GDM1 (cell line): ENCODE results near the gene ESPNL.
"Not testable (repeated sequence)": the region's sequence is repeated elsewhere in the genome, so short reads cannot be mapped to it uniquely, and the experiment has no call there.

ENCODE experiments used
- DNase-seq: peaks from one replicate; lab custom pipeline; 2025; lab: John Stamatoyannopoulos, UW

The ESPNL gene, protein sequence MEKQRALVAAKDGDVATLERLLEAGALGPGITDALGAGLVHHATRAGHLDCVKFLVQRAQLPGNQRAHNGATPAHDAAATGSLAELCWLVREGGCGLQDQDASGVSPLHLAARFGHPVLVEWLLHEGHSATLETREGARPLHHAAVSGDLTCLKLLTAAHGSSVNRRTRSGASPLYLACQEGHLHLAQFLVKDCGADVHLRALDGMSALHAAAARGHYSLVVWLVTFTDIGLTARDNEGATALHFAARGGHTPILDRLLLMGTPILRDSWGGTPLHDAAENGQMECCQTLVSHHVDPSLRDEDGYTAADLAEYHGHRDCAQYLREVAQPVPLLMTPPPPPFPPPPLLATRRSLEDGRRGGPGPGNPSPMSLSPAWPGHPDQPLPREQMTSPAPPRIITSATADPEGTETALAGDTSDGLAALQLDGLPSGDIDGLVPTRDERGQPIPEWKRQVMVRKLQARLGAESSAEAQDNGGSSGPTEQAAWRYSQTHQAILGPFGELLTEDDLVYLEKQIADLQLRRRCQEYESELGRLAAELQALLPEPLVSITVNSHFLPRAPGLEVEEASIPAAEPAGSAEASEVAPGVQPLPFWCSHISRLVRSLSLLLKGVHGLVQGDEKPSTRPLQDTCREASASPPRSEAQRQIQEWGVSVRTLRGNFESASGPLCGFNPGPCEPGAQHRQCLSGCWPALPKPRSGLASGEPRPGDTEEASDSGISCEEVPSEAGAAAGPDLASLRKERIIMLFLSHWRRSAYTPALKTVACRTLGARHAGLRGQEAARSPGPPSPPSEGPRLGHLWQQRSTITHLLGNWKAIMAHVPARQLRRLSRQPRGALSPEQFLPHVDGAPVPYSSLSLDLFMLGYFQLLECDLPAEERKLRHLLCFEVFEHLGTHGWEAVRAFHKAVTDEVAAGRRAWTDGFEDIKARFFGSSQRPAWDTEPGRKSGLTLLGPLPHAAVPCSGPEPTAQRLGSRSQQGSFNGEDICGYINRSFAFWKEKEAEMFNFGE

DNA sequence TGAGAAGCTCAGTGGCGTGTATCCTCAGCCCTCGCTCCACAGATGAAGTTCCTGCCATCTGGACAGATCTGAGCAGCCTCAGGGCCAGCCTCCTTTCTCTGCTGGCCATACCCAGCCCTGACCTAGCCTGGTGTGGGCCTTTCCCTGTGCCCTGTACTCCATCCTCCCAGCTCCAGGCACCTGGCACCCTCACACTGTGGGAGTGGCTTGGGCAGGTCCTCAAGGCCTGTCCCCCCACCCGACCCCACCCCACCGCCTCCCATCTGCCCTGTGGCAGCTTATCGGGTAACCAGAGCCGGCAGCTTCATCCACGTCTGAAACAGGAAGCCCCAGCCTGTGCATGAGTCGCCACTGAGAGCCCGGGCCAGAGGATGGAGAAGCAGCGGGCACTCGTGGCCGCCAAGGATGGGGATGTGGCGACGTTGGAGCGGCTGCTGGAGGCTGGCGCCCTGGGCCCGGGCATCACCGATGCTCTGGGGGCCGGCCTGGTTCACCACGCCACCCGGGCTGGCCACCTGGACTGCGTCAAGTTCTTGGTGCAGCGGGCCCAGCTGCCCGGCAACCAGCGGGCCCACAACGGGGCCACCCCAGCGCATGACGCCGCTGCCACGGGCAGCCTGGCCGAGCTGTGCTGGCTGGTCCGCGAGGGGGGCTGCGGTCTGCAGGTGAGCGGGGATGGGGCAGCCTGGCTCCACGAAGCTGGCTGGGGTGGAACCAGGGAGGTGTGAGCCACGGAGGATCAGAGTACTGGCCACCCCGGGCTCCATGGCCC is at the start of gene ESPNL:
Gene ESPNL, plus strand, starts transcription at position 292 of the 772 bp plus-strand sequence. Its CDS starts 80 bp downstream, at position 372.
- DNase-seq, result no peak

DNA sequence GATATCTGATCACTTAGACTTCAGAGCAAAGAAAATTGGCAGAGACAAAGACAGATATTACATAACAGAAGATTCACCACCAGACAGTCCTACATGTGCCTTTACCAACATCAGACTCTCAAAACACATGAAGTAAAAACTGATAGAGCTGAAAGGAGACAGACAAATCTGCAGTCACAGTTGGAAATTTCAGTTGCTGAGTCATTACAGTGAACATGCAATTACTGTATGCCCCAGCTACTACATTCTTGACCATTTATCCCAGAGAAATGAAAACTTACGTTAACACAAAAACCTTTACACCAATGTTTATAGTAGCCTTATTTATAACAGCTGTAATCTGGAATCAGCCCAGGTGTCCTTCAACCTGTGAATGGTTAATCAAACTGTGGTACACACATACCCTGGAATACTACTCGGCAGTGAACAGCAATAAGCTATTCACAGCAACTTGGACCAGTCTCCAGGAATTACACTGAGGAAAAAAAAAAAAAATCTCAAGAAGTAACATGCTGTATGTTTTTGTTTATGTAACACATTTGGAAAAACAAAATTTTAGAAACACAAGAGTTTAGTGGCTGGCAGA is 46.9 kb upstream of the ESPNL start:
- DNase-seq, result no peak

- no peak for DNase-seq
Observed at GRCh38 chr2:238055841-238056240, 44.3 kb upstream of the ESPNL start.

DNA sequence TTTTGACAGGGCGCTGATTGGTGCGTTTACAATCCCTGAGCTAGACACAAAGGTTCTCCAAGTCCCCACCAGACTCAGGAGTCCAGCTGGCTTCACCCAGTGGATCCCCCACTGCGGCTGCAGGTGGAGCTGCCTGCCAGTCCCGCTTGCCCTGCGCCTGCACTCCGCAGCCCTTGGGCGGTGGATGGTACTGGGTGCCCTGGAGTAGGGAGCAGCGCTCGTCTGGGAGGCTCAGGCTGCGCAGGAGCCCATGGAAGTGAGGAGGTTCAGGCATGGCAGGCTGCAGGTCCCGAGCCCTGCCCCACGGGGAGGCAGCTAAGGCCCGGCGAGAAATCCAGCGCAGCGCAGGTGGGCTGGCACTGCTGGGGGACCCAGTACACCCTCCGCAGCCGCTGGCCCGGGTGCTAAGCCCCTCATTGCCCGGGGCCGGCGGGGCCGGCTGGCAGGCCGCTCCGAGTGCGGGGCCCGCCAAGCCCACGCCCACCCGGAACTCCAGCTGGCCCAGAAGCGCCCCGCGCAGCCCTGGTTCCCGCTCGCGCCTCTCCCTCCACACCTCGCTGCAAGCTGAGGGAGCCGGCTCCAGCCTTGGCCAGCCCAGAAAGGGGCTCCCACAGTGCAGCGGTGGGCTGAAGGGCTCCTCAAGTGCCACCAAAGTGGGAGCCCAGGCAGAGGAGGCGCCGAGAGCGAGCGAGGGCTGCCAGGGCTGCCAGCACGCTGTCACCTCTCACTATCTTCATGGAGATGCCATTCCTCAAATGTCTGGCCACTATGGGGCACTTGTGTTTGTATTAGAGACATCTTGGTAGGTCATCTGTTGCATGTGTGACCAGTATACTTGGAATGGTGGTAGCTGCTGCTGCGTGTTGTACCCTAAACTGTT is 42.2 kb upstream of the ESPNL start:
- not testable (repeated sequence) for DNase-seq

DNA sequence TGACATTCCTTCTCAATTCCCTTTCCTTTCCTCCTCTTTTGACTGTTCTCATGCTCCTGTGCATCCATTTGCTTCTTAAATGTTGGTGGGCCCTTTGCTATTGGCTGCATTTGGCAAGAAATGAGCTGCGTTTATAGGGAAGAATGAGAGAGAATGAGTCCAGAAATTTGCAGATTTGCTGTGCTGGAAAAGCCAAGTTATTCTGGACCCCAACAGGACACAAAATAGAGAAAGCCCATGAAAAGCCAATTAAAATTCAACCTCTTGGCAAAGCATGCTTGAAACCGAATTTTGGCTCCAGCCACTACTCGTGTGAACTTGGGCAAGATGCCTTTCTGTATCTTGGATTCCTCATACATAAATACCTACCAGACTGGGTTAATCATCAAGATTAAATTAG is 40.6 kb upstream of the ESPNL start:
- DNase-seq, result no peak

DNA sequence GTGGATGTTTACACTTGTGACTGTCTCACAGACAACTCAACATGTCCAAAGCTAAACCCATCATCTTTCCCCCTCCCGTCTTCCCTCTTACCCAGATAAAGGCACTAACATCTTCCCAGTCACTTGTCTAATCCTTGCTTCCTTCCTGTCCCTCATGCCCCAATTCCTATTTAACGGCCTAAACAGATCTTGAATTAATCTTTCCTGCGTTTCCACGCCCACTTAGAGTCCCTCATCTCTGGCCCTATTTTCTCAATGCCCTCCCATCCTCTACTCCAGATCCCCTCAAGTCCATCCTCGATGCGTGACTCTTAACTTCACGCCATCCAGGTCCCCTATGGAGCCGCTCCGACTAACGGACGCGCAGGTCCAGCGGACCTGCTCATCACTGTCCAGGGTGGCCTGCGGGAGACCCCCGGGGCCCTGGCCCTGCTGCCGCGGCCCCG is 40.0 kb upstream of the ESPNL start:
- no peak for DNase-seq

DNA sequence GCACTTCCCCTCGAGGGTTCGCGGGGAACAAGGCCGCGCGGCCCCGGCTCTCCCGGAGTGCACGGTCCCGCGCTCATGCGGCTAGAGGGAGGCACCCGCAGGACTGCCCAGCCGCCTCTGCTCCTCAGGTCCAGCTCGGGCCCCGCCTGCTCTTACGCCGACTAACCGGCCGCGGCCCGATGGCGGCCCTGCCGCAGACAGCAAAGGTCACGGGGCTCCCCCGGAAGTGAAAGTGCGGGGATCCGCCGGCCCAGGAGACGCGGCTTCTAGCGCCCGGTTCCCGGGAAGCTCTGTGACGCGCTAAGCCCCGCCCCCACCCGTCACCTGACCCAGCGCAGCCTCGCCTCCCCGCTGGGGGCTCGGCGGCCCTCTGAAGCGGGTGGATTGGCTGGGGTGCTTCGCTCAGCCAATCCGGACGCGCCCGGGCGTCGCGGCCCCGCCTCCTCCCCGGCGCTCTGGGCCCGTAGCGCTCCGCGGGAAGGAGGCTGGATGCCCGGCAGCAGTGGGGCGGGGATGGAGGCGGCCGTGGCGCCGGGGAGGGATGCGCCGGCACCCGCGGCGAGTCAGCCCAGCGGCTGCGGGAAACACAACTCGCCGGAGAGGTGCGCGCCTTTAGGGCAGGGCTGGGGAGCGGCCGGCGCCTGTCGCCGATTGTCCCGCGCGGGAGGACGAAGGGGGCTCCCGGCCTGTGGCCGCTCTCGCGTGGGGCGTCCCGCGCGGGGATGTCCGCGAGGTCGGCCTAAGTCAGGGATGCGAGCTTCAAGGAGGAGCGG is 39.4 kb upstream of the ESPNL start, which contains the start of gene SCLY:
Gene SCLY, plus strand, starts transcription at position 460 of the 773 bp plus-strand sequence. Its CDS starts 54 bp downstream, at position 514.
- DNase-seq, result peak; percentile 96

DNA sequence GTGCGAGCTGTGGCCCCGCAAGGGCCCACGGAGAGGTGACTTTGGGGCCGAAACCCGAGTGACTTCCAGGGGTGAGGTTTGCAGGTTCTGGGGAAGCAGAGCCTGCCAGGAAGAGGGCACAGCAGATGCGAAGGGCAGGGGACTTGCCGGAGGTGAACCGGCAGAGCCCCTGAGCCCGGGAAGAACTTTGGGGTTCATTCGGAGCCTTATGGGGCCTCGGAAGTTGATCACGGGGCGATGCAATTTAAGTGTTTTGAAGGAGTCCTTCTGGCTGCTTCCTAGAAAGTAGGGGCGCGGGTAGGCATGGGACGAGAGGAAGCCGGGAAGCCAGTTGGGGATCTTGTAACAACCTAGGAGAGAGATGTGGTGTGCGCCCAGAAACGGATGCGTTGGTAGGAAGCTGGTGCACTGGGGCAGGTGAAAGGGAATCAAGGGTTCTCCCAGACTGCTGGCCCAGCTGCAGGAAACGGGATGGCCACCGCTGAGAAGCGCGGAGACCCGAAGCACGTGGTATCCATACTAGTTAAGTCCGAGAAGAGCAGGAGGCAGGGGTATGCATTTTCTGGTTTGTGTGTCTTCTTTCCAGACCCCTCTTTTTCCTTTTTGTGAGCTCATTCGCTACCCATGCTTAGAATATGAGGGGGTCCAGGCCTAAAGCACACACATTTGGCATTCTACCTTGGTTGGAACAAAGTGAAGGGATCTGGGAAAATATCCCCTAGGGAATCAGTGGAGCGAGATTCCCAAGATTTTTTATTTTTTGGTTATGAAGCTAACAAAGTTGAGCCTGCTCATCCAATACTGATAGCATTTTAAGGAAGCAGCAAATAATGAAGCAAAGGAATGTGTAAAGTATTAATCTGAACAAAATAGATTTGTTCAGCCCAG is 38.6 kb upstream of the ESPNL start:
- DNase-seq, result no peak

DNA sequence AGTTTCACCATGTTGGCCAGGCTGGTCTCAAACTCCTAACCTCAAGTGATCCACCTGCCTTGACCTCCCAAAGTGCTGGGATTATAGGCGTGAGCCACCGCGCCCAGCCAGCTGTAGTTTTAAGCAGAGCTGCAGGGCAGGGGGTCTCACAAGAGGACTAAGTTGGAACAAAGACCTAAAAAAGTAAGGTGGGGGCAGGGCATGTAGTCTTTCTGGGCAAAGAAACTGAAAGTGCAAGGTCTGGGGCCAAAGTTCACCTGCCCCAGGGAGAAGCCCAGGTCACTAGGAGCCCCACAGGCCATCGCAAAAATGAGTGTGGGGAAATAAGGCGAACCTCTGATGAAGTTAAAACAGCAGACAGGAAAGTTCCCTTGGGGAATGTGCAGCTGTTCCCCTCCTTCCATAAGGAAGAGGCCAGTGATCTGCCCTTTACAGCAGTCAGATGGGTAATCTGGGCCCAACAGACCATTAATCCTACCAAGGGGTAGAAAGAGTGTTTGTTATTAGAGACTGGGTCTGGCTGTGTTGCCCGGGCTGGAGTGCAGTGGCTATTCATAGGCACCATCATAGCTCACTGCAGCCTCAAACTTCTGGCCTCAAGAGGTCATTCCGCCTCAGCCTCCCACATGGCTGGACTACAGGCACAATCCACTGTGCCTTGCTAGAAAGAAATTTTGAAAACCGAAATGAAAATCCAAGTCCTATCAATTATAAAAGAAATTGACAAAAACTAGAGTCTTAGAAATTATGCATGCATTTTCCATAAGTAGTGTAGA is 36.5 kb upstream of the ESPNL start:
- no peak for DNase-seq

GRCh38 chr2:238064376-238064775 is 35.8 kb upstream of the ESPNL start:
- no peak for DNase-seq

DNA sequence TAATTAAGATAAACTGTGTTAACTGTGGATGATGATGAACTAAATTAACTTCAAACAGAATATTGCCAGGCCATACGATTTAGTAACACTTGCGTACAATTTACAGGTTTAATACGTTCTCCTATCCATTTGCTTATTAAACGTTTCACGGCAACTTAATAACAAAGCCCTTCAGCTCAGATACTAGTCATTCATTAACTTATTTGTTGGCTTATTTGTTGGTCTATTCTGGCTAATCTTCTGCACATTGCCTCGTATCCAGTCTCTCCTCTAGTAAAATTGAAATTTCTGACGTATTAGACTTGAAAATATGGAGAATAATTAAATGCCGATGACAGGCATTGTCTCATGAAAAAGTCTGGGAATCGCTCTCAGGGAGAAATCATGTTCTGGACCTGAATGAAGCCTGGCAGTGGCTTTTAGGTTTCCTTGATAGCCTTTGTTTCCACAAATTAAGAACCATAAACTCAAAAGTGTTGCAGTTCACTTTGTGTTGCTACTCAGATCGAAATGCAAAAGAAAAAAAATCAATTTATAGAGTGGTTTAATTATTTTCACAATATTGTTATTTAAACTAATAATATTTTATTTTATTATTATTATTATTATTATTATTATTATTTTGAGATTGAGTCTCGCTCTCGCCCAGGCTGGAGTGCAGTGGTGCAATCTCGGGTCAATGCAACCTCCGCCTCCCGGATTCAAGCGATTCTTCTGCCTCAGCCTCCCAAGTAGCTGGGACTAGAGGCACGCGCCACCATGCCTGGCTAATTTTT is 34.9 kb upstream of the ESPNL start:
- DNase-seq, result no peak

- no peak for DNase-seq
Observed at GRCh38 chr2:238066218-238066617, 33.9 kb upstream of the ESPNL start.

- not testable (repeated sequence) for DNase-seq
Observed at GRCh38 chr2:238066718-238067117, 33.4 kb upstream of the ESPNL start.

DNA sequence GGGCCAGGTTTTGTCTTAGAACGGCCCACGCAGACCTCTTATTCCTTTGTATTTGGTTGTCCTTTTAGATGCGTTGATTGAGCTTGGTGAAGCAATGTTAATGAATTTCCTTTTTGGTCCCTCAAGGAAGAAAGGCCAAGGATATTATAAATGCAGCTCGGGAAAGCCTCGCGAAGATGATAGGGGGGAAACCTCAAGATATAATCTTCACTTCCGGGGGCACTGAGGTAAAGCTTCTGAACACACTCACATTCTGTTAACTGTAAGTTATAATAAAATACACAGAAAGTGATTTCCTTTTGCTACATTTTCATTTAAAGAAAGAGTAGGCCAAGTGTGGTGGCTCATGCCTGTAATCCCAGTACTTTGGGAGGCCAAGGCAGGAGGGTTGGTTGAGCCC is 32.2 kb upstream of the ESPNL start:
- DNase-seq, result no peak

GRCh38 chr2:238069021-238069709 is 31.0 kb upstream of the ESPNL start:
- DNase-seq, result no peak

DNA sequence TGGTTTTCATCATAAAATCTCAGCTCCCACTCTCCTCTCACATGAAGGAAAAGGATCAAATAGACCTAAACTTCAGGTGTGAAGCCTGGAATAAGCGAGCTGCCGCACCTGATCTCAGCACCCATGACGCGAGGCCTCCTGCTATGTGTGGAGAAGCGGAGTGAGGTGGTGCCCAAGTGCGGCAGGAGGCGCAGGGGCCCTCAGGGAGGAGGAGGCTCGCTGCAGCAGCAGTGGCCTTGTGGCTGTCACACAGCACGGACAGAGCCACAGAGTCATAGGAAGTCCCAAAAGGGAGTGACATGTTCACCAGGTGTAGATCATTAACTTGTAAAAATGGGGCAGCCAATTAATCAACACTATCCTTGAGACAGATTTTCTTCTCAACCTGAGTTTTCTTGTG is 30.3 kb upstream of the ESPNL start:
- DNase-seq, result no peak
